ENCODE results near the gene FRZB. TPM values are rescaled to one million over a fixed set of nuclear protein-coding genes. Genes with fewer than 3 reads are reported as not detected.
A peak's percentile ranks its signal among the peaks of the same experiment; 100 is the strongest.

The FRZB gene
- total RNA-seq, 1 donor from 2014 or later, result 69.0 TPM

DNA sequence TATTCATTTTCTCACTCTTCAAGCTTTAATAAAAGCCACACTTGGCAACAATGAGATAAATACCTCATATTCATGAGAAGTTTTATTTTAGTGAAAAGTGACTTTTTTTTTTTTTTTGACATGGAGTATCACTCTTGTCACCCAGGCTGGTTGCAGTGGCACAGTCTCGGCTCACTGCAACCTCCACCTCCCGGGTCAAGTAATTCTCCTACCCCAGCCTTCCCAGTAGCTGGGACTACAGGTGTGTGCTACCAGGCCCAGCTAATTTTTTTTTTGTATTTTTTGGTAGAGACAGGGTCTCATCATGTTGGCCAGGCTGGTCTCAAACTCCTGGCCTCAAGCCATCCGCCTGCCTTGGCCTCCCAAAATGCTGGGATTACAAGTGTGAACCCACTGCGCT lies 47.0 kb downstream of the FRZB start:
- no peak overlapping the region for H2AFZ ChIP-seq (replicated peaks)
- peak overlapping the region; percentile 96 for H3K27ac ChIP-seq
- peaks cover 42% of the 10 kb centered on the region for H3K4me1 ChIP-seq
- H3K36me3 ChIP-seq, result no peaks in the 10 kb centered on the region
- H3K4me1 Mint-ChIP-seq, result peaks cover 30% of the 10 kb centered on the region
- no peaks in the 10 kb centered on the region for H3K36me3 Mint-ChIP-seq
- no peak overlapping the region for H3K4me3 Mint-ChIP-seq
- no peak overlapping the region for H3K27ac Mint-ChIP-seq
- no peaks in the 10 kb centered on the region for H3K79me2 ChIP-seq (ENCODE audit: low read depth)
- H3K27me3 ChIP-seq, result no peaks in the 10 kb centered on the region
- H3K4me3 ChIP-seq, result peak overlapping the region; percentile 33
- peak overlapping the region; percentile 75 for H3K4me2 ChIP-seq
- H3K9me3 ChIP-seq (ENCODE audit: low read depth), result no peaks in the 10 kb centered on the region
- H4K20me1 ChIP-seq (ENCODE audit: low read depth), result no peaks in the 10 kb centered on the region
- peaks cover 8% of the 10 kb centered on the region for H3K27me3 Mint-ChIP-seq (ENCODE audit: insufficient read depth, low read depth)
- DNase-seq (ENCODE audit: low spot score), result no peak
- H3K9me3 Mint-ChIP-seq, result no peaks in the 10 kb centered on the region
- no peak overlapping the region for H3K9ac ChIP-seq
- H3F3A ChIP-seq (ENCODE audit: low read depth), result peaks cover 34% of the 10 kb centered on the region
- no peak for TF ChIP-seq EZH2 (IDR thresholded peaks at IDR 0.05)
- TF ChIP-seq EZH2phosphoT487 (IDR thresholded peaks at IDR 0.05), result no peak
- TF ChIP-seq, protein P1, sequence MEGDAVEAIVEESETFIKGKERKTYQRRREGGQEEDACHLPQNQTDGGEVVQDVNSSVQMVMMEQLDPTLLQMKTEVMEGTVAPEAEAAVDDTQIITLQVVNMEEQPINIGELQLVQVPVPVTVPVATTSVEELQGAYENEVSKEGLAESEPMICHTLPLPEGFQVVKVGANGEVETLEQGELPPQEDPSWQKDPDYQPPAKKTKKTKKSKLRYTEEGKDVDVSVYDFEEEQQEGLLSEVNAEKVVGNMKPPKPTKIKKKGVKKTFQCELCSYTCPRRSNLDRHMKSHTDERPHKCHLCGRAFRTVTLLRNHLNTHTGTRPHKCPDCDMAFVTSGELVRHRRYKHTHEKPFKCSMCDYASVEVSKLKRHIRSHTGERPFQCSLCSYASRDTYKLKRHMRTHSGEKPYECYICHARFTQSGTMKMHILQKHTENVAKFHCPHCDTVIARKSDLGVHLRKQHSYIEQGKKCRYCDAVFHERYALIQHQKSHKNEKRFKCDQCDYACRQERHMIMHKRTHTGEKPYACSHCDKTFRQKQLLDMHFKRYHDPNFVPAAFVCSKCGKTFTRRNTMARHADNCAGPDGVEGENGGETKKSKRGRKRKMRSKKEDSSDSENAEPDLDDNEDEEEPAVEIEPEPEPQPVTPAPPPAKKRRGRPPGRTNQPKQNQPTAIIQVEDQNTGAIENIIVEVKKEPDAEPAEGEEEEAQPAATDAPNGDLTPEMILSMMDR (IDR thresholded peaks at IDR 0.05), result no peak

DNA sequence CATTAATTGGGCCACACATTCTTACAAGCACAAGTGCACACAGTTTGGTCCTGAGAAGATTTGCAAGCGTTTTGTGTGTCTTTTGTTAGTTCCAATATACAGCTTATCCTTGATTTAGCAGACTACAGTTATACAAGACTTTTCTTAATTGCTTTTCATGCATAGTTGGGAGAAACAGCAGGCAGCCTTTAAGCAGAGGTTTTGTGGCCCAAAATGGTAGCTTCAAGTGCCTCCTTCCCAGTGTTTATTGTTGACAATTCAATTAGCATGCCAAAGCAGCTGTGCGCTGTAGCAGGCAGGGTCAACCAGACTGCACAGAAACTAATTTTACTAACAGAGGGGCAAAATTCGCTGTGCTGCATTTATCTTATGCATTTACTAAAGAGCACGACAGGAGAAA lies 47.5 kb downstream of the FRZB start:
- Mint-ChIP-seq H3K4me3 (no peak overlapping the region), H3K36me3 (no peaks in the 10 kb centered on the region), H3K4me1 (peaks cover 30% of the 10 kb centered on the region), H3K27ac (peak overlapping the region; percentile 62), H3K27me3 (ENCODE audit: insufficient read depth, low read depth) (peaks cover 8% of the 10 kb centered on the region), H3K9me3 (no peaks in the 10 kb centered on the region)
- Histone ChIP-seq H3K4me3 (peak overlapping the region; percentile 33), H3K36me3 (no peaks in the 10 kb centered on the region), H2AFZ (replicated peaks) (no peak overlapping the region), H4K20me1 (ENCODE audit: low read depth) (no peaks in the 10 kb centered on the region), H3K4me1 (peaks cover 39% of the 10 kb centered on the region), H3K79me2 (ENCODE audit: low read depth) (no peaks in the 10 kb centered on the region), H3K4me2 (peak overlapping the region; percentile 75), H3K27me3 (no peaks in the 10 kb centered on the region), H3K9me3 (ENCODE audit: low read depth) (no peaks in the 10 kb centered on the region), H3K27ac (peak overlapping the region; percentile 96), H3F3A (ENCODE audit: low read depth) (peaks cover 34% of the 10 kb centered on the region), H3K9ac (no peak overlapping the region)
- TF ChIP-seq, protein P1 (IDR thresholded peaks at IDR 0.05), result no peak
- peak; percentile 59 for TF ChIP-seq EZH2phosphoT487 (IDR thresholded peaks at IDR 0.05)
- peak; percentile 89 for DNase-seq (ENCODE audit: low spot score)

DNA sequence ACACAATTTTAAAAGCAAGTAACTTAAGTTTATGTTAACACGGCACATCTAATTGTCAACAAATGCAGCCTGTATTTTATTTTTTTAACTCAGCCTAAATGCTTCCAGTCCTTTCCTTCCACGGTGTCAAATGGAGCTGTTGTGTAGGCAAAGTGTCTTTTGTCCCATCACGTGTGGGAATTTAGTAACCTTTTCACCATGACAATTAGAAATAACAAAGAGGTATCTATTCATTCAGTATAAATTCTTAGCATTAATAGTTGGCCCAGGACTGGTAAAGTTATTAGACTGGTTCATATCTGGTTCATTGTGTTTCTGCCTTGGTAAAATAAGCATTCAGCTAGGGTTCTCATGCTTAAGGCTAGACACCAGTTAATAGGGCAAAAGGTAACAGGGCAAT lies 47.9 kb downstream of the FRZB start:
- H3K4me3 Mint-ChIP-seq, result no peak overlapping the region
- peak overlapping the region; percentile 33 for H3K4me3 ChIP-seq

More for the DNA sequence above, 47.9 kb downstream of the FRZB start:
- Mint-ChIP-seq H3K27ac (peak overlapping the region; percentile 62), H3K9me3 (no peaks in the 10 kb centered on the region), H3K27me3 (ENCODE audit: insufficient read depth, low read depth) (peaks cover 8% of the 10 kb centered on the region), H3K4me1 (peaks cover 30% of the 10 kb centered on the region), H3K36me3 (no peaks in the 10 kb centered on the region)
- Histone ChIP-seq H3K27ac (peak overlapping the region; percentile 96), H3F3A (ENCODE audit: low read depth) (peaks cover 31% of the 10 kb centered on the region), H3K27me3 (no peaks in the 10 kb centered on the region), H3K9me3 (ENCODE audit: low read depth) (no peaks in the 10 kb centered on the region), H4K20me1 (ENCODE audit: low read depth) (no peaks in the 10 kb centered on the region), H3K4me2 (peak overlapping the region; percentile 75), H3K79me2 (ENCODE audit: low read depth) (no peaks in the 10 kb centered on the region), H3K4me1 (peaks cover 39% of the 10 kb centered on the region), H3K36me3 (no peaks in the 10 kb centered on the region), H2AFZ (replicated peaks) (no peak overlapping the region), H3K9ac (no peak overlapping the region)
- TF ChIP-seq EZH2 (IDR thresholded peaks at IDR 0.05) (no peak), EZH2phosphoT487 (IDR thresholded peaks at IDR 0.05) (no peak)
- TF ChIP-seq, protein P1 (IDR thresholded peaks at IDR 0.05), result no peak
- peak; percentile 53 for DNase-seq (ENCODE audit: low spot score)
